Smooth muscle cell (in vitro differentiated cells): ENCODE results near the gene MCC. TPM values are rescaled to one million over a fixed set of nuclear protein-coding genes. Genes with fewer than 3 reads are reported as not detected.

Experiments
- DNase-seq: peaks from one replicate; lab custom pipeline; 2025; ENCODE audit not compliant: unreplicated experiment; lab: John Stamatoyannopoulos, UW
- H2AFZ ChIP-seq: fragments of 200-600 bp; sonication (generic); 2 replicates; pipeline ENCODE4 v1.6.0; 2016; ENCODE audit warnings: antibody characterized with exemption, low read depth, mild to moderate bottlenecking
- H3F3A ChIP-seq: fragments of 200-600 bp; sonication (generic); 2 replicates; pipeline ENCODE4 v1.6.0; 2017; ENCODE audit warnings: antibody characterized with exemption, low read depth
- H3K27ac ChIP-seq: fragments of 200-600 bp; sonication (generic); 2 replicates; pipeline ENCODE4 v1.5.1; 2016; ENCODE audit warnings: low read depth, mild to moderate bottlenecking
- H3K27me3 ChIP-seq: fragments of 200-600 bp; sonication (generic); 2 replicates; pipeline ENCODE4 v1.6.1; 2016; ENCODE audit warnings: low read depth, mild to moderate bottlenecking
- H3K36me3 ChIP-seq: fragments of 200-600 bp; sonication (generic); 2 replicates; pipeline ENCODE4 v1.5.1; 2016; ENCODE audit warnings: low read depth
- H3K4me1 ChIP-seq: fragments of 200-600 bp; sonication (generic); 2 replicates; pipeline ENCODE4 v1.5.1; 2016; ENCODE audit warnings: low read depth
- H3K4me2 ChIP-seq: fragments of 200-600 bp; sonication (generic); 2 replicates; pipeline ENCODE4 v1.6.0; 2016; ENCODE audit warnings: mild to moderate bottlenecking
- H3K4me3 ChIP-seq: fragments of 200-600 bp; sonication (generic); 2 replicates; pipeline ENCODE4 v1.5.1; 2016; ENCODE audit warnings: mild to moderate bottlenecking
- H3K79me2 ChIP-seq: fragments of 200-600 bp; sonication (generic); 2 replicates; pipeline ENCODE4 v1.6.0; 2016; ENCODE audit warnings: low read depth, mild to moderate bottlenecking
- H3K9ac ChIP-seq: fragments of 200-600 bp; sonication (generic); 2 replicates; pipeline ENCODE4 v1.6.0; 2016; ENCODE audit warnings: low read depth
- H3K9me3 ChIP-seq: fragments of 200-600 bp; sonication (generic); replicated peaks from 2 replicates; pipeline ENCODE4 v1.5.1; 2016; ENCODE audit warnings: low read depth
- H4K20me1 ChIP-seq: fragments of 200-600 bp; sonication (generic); 2 replicates; pipeline ENCODE4 v1.6.0; 2016; ENCODE audit warnings: low read depth
- WGBS: methylation state at CpG from one replicate; pipeline ENCODE4 v1.1.7; 2016; ENCODE audit warnings: low lambda C conversion rate; 5-methylcytosine and 5-hydroxymethylcytosine counted together
- polyA plus RNA-seq: library from polyadenylated mRNA; unstranded; fragments of >200 nt; fragmentation: Nextera tagmentation; extraction: Ambion mirVana; gene quantifications from 2 replicates; pipeline ENCODE4 v1.2.1, GENCODE V29; 2016
- total RNA-seq: library from RNA; depleted of rRNA; stranded (reverse); fragments of >200 nt; gene quantifications from 2 replicates; pipeline ENCODE4 v1.2.3, GENCODE V29; 2014
- TF ChIP-seq, protein P1 (sequence below): fragments of 200-600 bp; sonication (generic); IDR thresholded peaks from 2 replicates; pipeline ENCODE4 v1.5.1; 2017; ENCODE audit warnings: borderline replicate concordance, mild to moderate bottlenecking, antibody characterized with exemption; ENCODE audit not compliant: insufficient read depth, poor library complexity, severe bottlenecking

Gene MCC
- total and polyA plus RNA-seq, 2 experiments from 2014 or later, result 5.8 to 19.2 TPM

DNA sequence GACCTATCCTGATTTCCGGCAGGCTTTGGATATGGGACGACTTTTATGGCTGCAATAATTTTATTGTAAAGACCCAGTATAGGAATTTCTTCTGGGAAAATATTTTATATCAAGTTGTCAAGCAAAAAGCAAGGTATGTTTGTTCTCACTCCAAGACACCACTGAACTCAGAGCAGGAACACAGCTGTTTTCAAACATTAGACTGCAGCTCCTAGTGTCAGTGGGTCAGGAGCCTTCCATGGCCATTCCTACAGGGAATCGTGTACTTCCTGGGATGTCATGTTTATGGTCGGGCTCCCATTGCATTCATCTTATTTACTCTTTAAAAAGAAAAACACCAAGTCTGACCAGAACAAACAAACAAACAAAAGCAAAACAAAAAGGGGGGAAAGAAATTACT is 278.8 kb downstream of the MCC start:
- no peak overlapping the region for H2AFZ ChIP-seq
- H4K20me1 ChIP-seq, result peaks cover 60% of the 10 kb centered on the region
- no peak overlapping the region for H3K9ac ChIP-seq
- no peaks in the 10 kb centered on the region for H3K27me3 ChIP-seq
- TF ChIP-seq, protein P1, sequence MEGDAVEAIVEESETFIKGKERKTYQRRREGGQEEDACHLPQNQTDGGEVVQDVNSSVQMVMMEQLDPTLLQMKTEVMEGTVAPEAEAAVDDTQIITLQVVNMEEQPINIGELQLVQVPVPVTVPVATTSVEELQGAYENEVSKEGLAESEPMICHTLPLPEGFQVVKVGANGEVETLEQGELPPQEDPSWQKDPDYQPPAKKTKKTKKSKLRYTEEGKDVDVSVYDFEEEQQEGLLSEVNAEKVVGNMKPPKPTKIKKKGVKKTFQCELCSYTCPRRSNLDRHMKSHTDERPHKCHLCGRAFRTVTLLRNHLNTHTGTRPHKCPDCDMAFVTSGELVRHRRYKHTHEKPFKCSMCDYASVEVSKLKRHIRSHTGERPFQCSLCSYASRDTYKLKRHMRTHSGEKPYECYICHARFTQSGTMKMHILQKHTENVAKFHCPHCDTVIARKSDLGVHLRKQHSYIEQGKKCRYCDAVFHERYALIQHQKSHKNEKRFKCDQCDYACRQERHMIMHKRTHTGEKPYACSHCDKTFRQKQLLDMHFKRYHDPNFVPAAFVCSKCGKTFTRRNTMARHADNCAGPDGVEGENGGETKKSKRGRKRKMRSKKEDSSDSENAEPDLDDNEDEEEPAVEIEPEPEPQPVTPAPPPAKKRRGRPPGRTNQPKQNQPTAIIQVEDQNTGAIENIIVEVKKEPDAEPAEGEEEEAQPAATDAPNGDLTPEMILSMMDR, result no peak
- H3K79me2 ChIP-seq, result no peaks in the 10 kb centered on the region
- DNase-seq, result no peak
- peaks cover 15% of the 10 kb centered on the region for H3K4me1 ChIP-seq
- no peak overlapping the region for H3K27ac ChIP-seq
- no peaks in the 10 kb centered on the region for H3K9me3 ChIP-seq
- H3K36me3 ChIP-seq, result no peaks in the 10 kb centered on the region
- no peak overlapping the region for H3K4me3 ChIP-seq
- H3K4me2 ChIP-seq, result no peak overlapping the region
- H3F3A ChIP-seq, result no peaks in the 10 kb centered on the region
- WGBS, result 97% methylated on average over 4 of the region's 4 CpGs

DNA sequence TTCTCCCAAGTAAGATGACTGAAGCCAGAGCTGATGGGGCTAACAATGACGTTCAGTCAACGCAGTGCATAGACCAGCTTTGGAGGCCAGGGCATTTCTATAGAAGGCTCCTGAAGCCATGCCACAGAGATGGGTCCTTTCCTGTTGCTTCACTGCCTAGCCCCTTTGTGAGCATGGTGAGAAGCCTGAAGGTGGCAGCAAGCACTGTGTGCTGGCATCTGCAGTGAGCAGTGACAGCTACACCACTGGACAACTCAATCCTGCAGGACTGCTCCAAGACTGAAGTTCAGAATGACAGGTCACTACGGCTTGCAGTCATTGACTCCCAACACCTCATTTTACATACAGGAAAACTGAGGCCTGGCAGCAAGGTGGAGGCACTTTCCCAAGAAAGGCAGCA is 282.4 kb downstream of the MCC start:
- DNase-seq, result no peak
- H3K9ac ChIP-seq, result no peak overlapping the region
- no peaks in the 10 kb centered on the region for H3K9me3 ChIP-seq
- no peaks in the 10 kb centered on the region for H3K36me3 ChIP-seq
- no peaks in the 10 kb centered on the region for H3K79me2 ChIP-seq
- no peak overlapping the region for H3K27ac ChIP-seq
- H2AFZ ChIP-seq, result no peak overlapping the region
- H3F3A ChIP-seq, result no peaks in the 10 kb centered on the region
- no peak overlapping the region for H3K4me2 ChIP-seq
- H3K27me3 ChIP-seq, result no peaks in the 10 kb centered on the region
- H4K20me1 ChIP-seq, result peaks cover 64% of the 10 kb centered on the region
- no peak overlapping the region for H3K4me3 ChIP-seq
- TF ChIP-seq, protein P1, result no peak
- peaks cover 14% of the 10 kb centered on the region for H3K4me1 ChIP-seq
- WGBS, result 83% methylated on average over 3 of the region's 3 CpGs

DNA sequence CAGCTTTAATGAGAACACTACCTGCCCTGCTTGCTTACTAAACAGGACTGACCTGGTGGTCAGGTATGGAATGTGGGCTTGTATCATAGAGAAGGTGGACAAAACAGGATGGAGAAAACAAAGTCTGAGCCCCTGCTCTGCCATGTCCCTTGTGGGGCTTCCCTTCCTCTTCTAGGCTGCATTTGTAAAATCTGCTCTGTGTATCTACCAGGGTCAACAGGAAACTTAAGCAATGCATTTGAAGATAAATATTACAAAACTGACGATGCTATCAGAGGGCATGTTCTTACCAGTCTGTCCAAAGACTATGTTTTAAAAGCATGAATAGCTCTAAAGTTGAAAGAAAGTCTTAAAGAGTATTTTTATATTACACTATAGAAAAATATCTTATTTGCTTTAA is 282.9 kb downstream of the MCC start:
- TF ChIP-seq, protein P1, result no peak
- Histone ChIP-seq H2AFZ (no peak overlapping the region), H3K27me3 (no peaks in the 10 kb centered on the region), H3K27ac (no peak overlapping the region), H3K4me3 (no peak overlapping the region), H3K9me3 (no peaks in the 10 kb centered on the region), H3K4me1 (peaks cover 14% of the 10 kb centered on the region), H3K9ac (no peak overlapping the region), H3K4me2 (no peak overlapping the region), H3F3A (no peaks in the 10 kb centered on the region), H4K20me1 (peaks cover 68% of the 10 kb centered on the region), H3K79me2 (no peaks in the 10 kb centered on the region), H3K36me3 (no peaks in the 10 kb centered on the region)
- 71% methylated on average over 1 of the region's 1 CpG for WGBS
- no peak for DNase-seq

DNA sequence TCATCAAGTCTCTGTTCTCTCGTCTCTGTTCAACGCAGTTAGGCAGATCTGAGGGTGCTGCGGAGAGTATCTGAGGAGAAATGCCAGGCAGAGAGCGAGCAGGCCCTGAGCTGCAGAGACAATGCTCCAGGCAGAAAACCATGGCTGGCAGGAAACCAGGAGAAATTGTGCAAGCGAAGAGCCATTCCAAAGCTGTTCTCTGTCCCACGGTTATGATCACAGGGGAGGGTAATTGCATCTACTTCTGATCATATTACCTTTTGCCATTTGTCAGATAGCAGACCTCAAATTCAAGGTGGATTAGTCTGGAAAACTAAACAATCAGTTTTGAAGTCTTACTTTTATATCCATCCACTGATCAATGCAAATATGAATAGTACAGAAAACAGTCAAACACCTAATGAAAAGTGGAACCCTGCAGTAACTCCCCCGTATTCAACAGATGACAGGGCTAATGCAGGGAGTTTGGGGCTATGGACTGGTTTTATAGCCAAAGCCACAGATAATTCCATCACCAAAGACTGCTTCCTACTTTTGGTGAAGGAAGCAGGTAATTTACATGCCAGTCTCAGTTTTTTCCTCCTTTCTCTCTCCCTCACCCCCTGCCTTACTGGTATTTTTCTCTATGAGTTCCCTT is 283.6 kb downstream of the MCC start:
- WGBS, result 77% methylated on average over 7 of the region's 7 CpGs
- no peak for DNase-seq
- no peaks in the 10 kb centered on the region for H3K27me3 ChIP-seq
- H3K9me3 ChIP-seq, result no peaks in the 10 kb centered on the region
- H3K4me2 ChIP-seq, result no peak overlapping the region
- TF ChIP-seq, protein P1, result no peak
- no peak overlapping the region for H3K4me3 ChIP-seq
- H3K36me3 ChIP-seq, result no peaks in the 10 kb centered on the region
- H2AFZ ChIP-seq, result no peak overlapping the region
- no peaks in the 10 kb centered on the region for H3K79me2 ChIP-seq
- H3K9ac ChIP-seq, result no peak overlapping the region
- peaks cover 14% of the 10 kb centered on the region for H3K4me1 ChIP-seq
- H3F3A ChIP-seq, result no peaks in the 10 kb centered on the region
- no peak overlapping the region for H3K27ac ChIP-seq
- peaks cover 75% of the 10 kb centered on the region for H4K20me1 ChIP-seq
